GM18520 (cell line): ENCODE data around the gene LMO7.

Source experiments
- ATAC-seq: cut with Tn5 transposase; IDR thresholded peaks from one replicate; pipeline ENCODE4 v1.9.1; 2021; ENCODE audit not compliant: unreplicated experiment

The LMO7 gene

GRCh38 chr13:75831389-75831788 lies 195.3 kb downstream of the LMO7 start:
- ATAC-seq: no peak

DNA sequence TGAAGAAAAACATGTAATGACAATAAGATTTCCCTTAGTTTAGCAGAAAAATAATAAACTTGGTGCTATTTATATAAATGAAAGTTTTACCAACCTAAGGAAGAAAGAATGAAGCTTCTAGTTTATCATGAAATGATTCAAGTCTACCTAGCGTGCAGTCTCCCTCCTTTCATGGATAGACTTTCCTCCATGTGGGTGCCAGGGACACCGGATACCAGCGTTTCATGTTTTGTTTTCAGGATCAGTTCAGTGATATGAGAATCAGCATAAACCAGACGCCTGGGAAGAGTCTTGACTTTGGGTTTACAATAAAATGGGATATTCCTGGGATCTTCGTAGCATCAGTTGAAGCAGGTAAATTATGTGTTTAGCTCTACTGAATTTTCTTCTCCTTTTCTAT lies 196.7 kb downstream of the LMO7 start:
- ATAC-seq: no peak

DNA sequence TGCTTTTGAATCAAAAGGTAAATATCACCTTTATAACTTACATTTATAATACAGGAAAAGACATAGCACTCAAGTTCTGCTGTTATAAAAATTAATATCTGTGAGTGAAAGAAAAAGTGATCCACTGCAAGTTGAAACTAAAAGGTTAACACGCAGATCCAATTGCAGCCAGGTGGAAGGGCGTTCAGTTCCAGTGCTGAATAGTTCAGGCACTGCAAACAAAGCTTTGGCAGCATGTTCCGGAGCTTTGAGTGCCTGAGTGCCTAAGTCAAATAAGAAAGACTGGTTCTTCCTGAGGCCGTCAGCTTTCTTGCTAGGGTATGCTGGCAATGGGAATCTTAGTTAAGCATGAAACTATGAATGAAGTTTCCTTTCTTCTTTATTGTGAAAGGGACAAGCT lies 200.3 kb downstream of the LMO7 start:
- ATAC-seq: no peak

DNA sequence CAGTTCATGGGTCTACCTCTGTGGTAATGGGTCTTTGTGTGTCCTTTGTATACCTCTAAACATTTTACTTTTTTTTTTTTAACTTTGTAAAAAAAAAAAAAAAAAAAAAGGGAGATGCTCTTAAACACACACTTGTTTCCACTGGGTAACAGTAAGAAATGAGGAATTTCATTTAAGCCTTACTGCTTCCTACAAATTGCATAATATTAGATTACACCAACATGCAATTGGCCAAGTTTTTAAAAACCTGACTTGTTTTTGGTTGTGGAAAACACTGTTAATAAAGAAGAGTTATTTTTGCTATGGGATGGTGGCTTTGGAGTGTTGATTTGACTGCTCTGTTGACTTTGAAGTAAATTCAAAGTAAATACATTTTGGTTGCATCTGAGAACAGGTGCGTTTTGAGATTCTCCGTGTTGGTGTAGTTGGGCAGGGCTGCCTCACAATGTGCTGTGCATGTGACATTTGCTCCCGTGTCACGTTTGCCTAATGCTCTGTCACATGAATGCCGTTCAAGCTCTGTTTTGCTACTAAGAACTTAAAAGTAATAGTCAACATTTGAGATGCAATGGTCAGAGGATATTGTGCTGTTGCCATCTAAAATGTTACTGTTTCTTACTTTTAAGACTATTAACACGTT lies 202.4 kb downstream of the LMO7 start:
- no peak for ATAC-seq

DNA sequence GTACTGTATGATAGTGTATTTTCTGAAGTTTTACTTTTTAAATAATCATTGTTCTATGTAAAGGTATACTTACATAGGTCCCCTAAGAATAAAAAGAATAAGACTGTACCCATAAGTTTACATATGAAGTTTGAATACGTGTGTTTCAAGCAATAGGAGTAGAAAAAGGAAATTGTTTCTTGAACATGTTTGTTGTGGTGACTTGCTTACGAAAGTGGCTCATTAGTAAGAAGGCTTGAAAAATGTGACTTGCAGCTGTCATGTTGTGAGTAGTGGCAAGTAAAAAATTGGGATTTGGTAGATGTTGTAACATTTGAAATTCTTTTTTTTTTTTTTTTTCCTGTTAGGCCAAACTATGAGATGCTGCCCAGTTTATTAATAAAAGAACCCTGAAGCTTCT lies 203.3 kb downstream of the LMO7 start:
- no peak for ATAC-seq

- no peak for ATAC-seq
Measured at GRCh38 chr13:75841905-75842304, 205.8 kb downstream of the LMO7 start.

DNA sequence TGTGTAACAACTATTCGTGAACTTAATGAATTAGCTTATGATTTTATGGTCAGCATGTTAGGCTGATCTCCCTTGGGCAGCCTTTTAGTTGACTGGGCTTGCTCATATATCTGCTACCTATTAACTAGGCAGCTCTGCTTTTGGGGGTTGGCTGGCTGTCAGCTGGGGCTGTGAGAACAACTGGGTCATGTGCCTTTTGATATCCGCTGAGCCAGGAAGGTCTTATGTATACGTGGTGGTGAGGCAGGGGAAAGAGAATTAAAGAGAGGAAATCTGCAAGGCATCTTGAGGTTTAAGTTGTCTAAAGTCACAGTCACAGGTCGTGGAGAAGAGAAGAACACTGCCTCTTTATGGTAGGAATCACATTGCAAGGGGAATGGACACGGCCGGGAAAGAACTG lies 206.9 kb downstream of the LMO7 start:
- no peak for ATAC-seq

GRCh38 chr13:75843991-75844390 lies 207.9 kb downstream of the LMO7 start:
- ATAC-seq: no peak

GRCh38 chr13:75847588-75847987 lies 211.5 kb downstream of the LMO7 start:
- no peak for ATAC-seq

DNA sequence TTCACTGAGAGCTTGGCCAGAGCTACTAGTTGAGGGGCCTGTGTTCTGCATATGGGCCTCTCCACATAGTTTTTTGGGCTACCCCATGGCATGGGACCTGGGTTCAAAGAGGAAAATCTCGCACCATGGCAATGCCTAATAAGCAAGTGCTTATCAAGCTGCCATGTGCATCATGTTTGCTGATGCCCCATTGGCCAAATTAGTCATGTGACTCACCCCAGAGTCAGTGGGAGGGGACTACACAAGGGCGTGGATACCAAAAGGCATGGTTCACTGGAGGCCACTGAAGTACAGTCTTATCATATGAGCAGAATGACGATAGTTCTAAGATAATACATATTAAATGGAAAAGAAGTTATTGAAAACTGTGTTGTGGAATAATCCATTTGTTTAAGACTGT lies 214.8 kb downstream of the LMO7 start:
- no peak for ATAC-seq

- ATAC-seq: no peak
Measured at GRCh38 chr13:75855216-75855615, 219.1 kb downstream of the LMO7 start.

- ATAC-seq: no peak
Measured at GRCh38 chr13:75855847-75856246, 219.7 kb downstream of the LMO7 start.

- no peak for ATAC-seq
Measured at GRCh38 chr13:75857291-75857690, 221.2 kb downstream of the LMO7 start.

DNA sequence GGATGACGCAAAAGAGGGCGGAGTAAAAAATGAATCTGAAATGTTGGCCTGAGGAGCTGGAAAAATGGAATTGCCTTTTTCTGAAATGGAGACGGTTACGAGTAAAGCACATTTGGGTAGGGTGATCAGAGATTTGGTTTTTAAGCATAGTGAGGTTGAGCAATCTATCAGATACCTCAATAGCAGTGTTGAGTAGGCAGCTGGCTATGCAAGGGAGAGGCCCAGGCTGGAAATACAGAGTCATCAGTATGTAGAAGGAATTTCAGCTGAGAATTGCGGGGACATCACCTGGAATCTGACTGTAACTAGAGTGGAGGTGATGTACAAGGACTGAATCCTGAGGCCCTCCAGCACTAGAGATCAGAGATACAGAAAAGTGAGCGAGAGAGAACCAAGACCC lies 224.8 kb downstream of the LMO7 start:
- ATAC-seq: no peak

- ATAC-seq: no peak
Measured at GRCh38 chr13:75861786-75862185, 225.7 kb downstream of the LMO7 start.

DNA sequence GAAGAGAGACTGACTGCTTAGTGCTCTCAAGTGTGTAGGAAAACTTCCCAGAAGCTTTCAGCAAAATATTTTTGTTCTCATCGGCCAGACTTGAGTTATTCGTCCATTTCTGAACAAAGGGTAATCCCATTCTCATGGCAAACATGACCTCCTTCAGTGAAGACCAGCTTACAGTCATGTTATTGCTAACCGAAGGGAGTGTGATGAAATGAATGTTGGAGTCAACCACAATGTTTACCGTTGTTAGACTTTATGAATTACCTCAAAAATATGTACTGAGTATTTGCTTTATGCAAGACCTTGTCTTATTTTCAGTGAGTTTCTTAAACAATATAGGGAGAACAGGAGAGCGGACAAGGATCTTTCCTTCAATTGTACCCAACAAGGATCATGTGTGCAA lies 228.6 kb downstream of the LMO7 start:
- no peak for ATAC-seq

- no peak for ATAC-seq
Measured at GRCh38 chr13:75867379-75868117, 231.4 kb downstream of the LMO7 start.

DNA sequence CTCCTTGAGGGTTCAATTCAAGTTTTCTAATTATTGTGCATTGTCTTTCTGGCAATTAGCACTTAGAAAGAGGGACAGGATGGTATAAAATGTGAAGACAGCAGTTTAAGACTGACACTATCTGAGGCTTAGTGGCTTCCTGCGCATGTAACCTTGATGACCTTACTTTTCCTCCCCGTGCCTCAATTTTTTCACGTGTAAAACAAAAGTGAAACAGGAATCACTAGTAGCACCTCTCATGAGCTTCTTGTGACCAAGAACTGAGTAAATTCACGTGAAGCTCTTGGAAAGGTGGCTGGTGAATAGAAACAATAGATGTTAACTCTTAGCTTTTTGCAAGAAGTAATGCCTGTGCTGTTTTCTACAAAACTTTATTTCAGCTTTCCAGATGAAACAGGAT lies 233.9 kb downstream of the LMO7 start:
- no peak for ATAC-seq

GRCh38 chr13:75870397-75870903 lies 234.3 kb downstream of the LMO7 start:
- ATAC-seq: no peak

DNA sequence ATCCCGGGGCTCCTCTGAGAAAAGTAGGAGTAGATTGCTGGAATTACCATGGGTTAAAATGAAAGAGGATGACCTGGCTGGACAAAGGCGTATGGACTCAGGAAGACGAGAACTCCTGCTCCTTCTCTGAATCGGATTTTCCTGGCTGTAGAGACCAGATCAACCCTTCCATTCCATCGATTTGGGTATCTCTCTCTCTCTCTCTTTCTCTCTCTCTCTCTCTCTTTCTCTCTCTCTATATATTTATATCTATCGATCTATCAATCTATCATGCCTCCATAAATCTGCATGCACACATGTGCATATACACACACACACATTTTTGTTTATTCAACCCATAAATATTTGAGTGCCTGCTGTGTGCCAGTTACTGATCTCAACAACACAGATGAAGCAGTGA lies 234.9 kb downstream of the LMO7 start:
- ATAC-seq: no peak

GRCh38 chr13:75872980-75873379 lies 236.8 kb downstream of the LMO7 start:
- ATAC-seq: no peak

- no peak for ATAC-seq
Measured at GRCh38 chr13:75873494-75873893, 237.4 kb downstream of the LMO7 start.

DNA sequence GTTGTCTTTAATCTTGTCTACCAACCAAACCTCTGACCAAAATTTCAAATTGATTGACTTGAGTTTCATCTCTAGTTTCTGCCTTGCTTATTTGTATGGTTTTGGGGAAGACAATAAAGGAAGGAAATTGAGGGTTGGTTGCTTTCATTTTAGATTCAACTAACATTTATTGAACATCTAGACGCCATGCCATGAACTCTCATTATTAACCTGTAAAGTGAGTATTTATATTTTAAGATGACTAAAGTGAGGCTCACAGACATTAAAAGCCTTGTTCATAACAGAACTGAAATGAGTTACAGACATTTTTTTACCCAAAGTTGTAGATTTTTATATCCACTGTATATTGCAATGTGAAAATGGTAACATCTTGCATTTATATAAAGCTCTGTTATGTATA lies 239.3 kb downstream of the LMO7 start:
- ATAC-seq: no peak
